Activated CD4-positive, alpha-beta T cell treated with anti-CD3 and anti-CD28 coated beads for 4 hours (primary cell): Measurements from ENCODE around the gene CFAP97D1.
"Not testable (repeated sequence)": the region's sequence is repeated elsewhere in the genome, so short reads cannot be mapped to it uniquely, and the experiment has no call there.

ENCODE experiments used
- DNase-seq, 2 donors: peaks; one replicate each; pipeline ENCODE4 v3.0.0-alpha.2; 2020

The CFAP97D1 gene

DNA sequence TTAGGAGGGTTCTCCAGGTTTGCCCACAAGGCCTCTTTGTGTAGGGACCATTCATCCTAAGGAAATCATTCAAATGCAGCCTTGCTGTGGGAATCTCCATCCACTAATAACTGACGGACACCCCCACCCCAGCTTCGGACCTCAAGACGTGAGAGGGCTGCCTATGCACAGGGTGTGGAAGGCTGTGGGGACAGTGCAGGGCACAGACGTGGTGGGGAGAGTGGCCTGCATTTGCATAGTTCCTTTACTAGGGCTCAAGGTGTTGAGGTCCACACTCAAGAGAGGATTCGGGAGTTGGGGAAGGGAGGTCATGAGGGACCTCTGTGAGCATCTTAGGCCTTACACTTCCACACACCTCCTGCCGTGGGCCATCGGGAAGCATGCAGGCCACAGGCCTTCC, 11.3 kb upstream of the CFAP97D1 start:
- DNase-seq = no peak

- DNase-seq = no peak
Observed at GRCh38 chr17:43769426-43769825, 10.8 kb upstream of the CFAP97D1 start.

GRCh38 chr17:43769859-43770258, 10.4 kb upstream of the CFAP97D1 start:
- DNase-seq = no peak

- no peak for DNase-seq
Observed at GRCh38 chr17:43770957-43771356, 9.3 kb upstream of the CFAP97D1 start.

GRCh38 chr17:43771463-43771862, 8.8 kb upstream of the CFAP97D1 start:
- no peak for DNase-seq

DNA sequence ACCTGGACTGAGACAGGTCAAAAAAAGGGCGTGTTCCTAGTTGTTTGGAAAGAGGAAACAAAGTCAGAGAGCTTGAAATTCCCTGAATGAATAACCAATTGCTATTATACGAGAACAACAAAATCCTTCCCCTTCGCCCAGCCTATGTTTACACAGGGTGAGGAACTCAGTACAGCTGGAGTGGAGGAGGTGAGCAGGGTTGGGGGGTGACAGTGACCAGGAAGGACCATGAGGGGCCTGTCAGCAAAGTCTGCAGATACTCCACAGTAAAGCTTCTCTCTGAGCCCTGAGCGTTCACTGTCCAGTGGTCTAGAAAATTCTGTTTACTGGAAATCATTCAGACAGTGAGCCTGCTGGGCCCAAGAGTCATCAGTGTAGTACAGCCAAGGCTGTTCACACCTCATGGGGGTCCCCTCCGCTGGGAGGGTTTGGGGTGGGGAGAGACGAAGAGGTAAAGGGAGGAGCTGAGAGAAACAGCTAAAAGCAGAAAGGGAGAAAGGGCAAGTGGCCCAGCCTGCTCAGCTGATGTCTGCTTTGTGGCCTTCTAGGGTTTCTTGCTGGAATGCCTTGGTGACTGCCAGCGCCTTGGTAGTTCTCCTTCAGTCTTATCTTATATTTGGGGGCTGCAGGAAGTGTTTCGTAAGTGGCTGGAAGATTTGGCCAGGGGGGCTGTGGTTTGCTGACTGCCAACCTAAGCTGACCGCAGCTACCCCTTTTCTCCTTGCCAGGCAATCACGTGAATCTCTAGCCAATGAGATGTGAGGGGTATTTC, 7.2 kb upstream of the CFAP97D1 start:
- DNase-seq = no peak

DNA sequence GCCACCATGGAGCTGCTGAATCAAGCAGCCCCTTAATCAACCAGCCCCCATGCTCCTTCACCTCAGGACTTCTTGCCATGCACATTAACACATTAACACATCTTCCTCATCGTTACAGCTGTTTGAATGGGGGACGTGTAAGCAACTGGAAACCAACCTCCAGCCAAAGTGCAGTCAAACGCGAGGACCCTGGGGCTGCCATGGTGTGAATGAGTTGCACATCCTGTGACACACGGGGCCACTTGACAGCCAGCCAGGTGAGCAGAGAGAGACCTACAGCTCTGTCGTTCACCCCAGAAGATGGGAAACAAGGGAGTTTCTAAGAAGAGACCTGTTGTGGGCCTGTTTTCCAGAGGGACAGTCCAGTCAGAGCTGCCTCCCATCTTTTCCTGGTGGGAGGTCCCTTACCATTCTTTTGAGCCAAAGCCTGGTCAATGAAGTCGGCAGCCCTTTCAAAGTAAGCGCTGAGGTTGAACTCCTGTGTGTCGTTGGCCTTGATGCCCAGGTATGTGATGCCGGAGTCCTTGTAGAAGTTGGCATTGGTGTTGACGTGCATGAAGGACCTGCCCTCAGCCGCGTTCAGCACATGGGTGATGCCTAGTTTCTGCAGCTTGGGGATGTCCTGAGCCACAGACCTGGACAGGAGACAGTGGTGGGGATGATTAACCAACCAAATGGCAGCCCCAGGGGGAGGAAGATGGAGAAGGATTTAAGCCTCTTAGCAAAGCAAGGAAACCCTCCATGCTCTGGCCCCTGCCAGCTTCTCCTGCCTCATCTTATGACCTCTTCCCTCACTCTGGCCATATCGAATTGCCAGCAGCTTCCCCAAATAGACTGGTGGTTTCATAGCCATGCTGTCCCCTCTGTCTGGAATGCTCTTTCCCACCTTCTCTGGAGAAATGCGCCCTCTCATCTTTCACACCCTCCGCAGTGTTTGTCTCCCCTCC, 5.7 kb upstream of the CFAP97D1 start:
- no peak for DNase-seq

DNA sequence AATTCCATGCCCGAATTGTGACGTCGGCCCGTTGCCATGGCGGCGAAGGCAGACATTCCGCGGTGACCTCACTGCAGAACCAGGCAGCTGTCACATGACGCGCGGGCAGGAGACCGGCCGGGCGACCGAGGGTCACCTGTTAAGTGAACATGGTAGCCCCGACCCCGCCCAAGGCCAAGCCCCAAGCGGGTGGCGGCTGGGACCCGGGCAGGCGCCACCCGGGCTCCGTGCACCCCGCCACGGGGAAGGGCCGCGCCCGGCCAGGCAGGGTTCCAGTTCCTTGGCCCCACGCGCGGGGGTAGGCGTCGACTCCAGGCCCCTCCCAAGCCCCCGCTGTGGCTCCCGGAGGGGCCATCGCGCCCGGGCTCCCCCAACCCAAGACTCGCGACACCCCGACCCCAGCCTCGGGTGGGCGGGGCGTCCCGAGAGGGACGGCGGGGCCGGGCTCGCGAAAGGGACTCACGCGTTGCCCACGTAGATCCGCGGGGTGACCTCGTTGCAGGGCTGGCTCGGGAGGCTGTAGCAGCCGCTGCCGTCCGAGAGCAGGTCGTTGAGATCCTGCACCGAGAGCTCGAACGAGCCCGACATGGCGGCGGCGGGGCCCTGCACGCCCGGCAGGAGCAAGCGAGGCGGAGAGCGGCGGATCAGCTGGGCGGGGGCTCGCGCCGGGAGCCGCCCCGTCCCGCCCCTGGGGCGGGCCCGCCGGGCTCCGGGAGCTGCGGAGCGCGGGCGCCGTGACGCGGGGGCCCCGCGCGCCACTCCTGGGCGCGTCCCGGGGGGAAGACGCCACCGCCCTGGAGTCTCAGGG, 1.7 kb upstream of the CFAP97D1 start, which contains the start of gene DUSP3:
DUSP3 (minus strand) TSS at position 641 of the 808 bp plus-strand sequence; CDS start at position 588, 53 bp downstream.
- DNase-seq = peak; percentile 63 to 67

DNA sequence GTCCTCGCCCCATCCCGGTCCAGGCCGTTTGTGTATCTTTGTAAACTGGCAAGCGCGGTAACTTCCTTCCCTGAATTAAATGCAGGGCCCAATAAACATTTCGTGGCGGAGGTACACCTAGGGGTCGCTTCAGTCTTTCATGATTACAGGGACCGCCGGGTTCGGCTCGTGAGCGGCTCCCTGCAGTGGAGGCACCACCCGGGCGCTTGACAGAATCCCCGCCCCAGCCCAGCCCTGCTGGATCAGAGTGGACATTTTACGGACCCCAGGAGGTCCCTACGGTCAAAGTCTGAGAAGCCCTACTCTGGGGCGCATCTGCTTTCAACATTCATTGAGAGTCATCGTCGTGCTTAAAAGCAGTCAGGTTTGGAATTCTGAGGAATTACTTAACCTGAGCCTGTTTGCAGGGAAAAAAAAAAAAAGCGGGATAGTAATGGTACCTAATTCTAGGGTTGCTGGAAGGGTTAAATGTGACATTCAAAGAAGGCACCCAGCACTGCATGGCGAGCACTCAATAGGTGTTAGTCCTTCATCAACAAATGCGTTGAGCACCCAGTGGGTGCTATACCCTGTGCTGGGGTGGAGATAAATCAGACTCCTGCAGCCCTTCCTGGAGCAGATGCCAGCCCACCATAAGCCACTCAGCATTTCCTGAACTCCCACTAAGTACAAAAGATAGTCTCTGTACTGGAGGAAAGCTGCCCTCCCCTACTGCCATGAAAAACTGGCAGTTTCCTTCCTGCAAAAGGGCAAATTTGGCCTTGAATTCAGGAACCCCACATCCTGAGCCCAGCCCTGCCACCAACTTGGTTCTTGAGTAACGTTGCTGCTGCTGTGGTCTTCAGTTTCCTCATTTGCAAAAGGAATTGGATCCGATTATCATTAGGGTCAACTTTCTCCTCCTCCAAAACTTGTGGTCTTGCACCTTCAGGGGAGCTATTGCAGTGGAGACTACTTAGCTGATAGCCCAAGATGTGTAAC, 800 bp upstream of the CFAP97D1 start:
- DNase-seq = no peak

DNA sequence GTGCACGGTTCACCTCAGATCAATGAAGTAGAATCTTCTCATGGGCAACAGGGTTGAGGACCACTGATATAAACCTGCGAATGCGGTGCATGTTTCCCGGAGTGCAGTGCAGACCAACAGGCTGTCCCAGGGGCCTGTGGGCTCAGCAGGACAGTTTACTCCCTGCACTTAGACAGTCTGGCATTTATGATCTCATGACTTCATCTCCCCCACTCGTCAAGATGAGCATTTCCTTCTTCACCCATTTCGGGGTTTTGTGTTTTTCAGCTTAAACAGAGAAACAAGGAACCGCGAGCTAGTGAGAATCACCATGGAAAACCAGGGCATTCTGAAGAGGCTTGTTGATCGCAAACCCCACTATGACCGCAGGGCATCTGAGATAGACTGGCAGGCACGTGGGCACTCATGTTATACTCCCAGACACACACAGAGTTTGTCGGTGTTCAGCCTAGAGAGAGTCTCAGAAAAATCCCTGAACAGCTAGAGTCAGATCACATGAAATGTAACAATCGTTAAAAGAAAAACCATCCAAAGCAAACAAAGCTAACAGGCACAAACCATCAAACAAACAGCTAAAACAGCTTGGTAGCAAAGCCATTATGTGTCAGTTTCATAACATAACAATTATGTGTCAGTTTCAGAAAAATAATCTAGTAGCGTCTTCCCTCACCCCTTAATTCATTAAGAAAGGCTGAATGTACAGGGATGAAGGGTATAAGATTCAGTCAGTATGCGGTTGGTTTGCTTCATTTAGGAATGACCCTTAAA, 2.9 kb downstream of the CFAP97D1 start:
- no peak for DNase-seq

DNA sequence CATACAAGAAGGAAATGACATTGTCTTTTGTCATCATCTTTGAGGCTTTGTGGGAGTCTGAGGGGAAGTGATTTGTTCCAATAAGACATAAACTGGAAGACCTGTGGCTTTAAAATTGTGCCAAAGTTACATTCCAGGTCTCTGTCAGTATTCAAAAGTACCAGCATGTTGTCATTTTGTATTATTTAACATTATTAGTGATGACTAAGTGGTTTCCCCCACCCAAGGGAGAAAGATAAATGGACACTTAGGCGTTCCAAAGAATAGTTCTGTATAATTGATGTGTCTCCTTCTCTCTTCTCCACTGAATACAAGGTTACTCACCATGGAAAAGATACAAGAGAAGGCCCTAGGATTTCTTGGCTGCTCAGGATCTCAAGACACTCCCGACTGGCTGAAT, 3.8 kb downstream of the CFAP97D1 start:
- DNase-seq = no peak

GRCh38 chr17:43784628-43785101, 4.4 kb downstream of the CFAP97D1 start:
- no peak for DNase-seq

GRCh38 chr17:43787728-43788127, 7.5 kb downstream of the CFAP97D1 start:
- DNase-seq = no peak

DNA sequence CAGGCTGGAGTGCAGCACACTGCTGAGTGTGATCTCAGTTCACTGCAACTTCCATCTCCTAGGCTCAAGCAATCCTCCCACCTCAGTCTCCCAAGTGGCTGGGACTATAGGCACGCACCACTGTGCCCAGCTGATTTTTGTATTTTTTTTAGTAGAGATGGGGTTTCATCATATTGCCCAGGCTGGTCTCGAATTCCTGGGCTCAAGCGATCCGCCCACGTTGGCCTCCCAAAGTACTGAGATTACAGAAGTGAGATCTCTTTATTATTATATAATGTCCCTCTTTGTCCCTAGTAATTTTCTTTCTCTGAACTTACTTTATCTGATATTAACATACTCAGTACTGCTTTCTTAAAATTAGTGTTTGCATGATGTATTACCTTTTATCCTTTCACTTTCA, 8.3 kb downstream of the CFAP97D1 start:
- DNase-seq = no peak

- DNase-seq = no peak
Observed at GRCh38 chr17:43789482-43789881, 9.2 kb downstream of the CFAP97D1 start.

- no peak for DNase-seq
Observed at GRCh38 chr17:43790311-43790940, 10.2 kb downstream of the CFAP97D1 start.

- DNase-seq = no peak
Observed at GRCh38 chr17:43791589-43791988, 11.4 kb downstream of the CFAP97D1 start.

DNA sequence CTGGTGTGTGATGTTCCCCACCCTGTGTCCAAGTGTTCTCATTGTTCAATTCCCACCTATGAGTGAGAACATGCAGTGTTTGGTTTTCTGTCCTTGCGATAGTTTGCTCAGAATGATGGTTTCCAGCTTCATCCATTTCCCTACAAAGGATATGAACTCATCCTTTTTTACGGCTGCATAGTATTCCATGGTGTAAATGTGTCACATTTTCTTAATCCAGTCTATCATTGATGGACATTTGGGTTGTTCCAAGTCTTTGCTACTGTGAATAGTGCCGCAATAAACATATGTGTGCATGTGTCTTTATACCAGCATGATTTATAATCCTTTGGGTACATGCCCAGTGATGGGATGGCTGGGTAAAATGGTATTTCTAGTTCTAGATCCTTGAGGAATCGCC, 12.4 kb downstream of the CFAP97D1 start:
- not testable (repeated sequence) for DNase-seq

- not testable (repeated sequence) for DNase-seq
Observed at GRCh38 chr17:43798024-43798423, 17.8 kb downstream of the CFAP97D1 start.

DNA sequence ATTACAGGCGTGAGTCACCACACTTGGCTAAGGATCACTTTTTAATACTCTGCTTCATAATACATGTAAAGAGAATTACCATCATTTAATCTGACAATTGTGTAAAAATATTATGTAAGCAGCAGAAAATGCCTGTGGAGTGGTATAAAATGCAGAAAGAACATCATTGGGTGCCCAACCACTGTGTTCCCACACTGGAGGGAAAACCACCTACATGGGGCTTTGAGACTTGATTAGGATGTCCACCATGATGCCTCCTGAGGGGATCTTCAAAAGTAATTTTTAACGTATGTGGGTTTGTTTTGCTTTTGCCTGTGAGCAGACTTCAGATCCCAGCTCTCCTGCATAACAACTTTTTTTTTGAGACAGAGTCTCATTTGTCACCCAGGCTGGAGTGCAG, 18.8 kb downstream of the CFAP97D1 start:
- DNase-seq = no peak
